NCI-H128 (cell line): ENCODE measurements around the gene OR5K4.

Source experiments
- DNase-seq: peaks from one replicate; lab custom pipeline; 2025; ENCODE audit not compliant: unreplicated experiment; lab: John Stamatoyannopoulos, UW

The OR5K4 gene, protein sequence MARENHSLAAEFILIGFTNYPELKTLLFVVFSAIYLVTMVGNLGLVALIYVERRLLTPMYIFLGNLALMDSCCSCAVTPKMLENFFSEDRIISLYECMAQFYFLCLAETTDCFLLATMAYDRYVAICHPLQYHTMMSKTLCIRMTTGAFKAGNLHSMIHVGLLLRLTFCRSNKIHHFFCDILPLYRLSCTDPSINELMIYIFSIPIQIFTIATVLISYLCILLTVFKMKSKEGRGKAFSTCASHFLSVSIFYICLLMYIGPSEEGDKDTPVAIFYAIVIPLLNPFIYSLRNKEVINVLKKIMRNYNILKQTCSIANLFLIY

GRCh38 chr3:98353554-98353953 lies at the start of gene OR5K4:
TSS of gene OR5K4 (plus strand) at chr3:98353854. CDS start at chr3:98353854, 0 bp downstream.
- no peak for DNase-seq

- no peak for DNase-seq
Measured at GRCh38 chr3:98322101-98322500, 31.6 kb upstream of the OR5K4 start.

- DNase-seq, result no peak
Measured at GRCh38 chr3:98322686-98323085, 31.0 kb upstream of the OR5K4 start.

GRCh38 chr3:98323425-98323824 lies 30.2 kb upstream of the OR5K4 start:
- DNase-seq, result no peak

GRCh38 chr3:98325055-98325454 lies 28.6 kb upstream of the OR5K4 start:
- no peak for DNase-seq

GRCh38 chr3:98326105-98326893 lies 27.4 kb upstream of the OR5K4 start:
- no peak for DNase-seq

DNA sequence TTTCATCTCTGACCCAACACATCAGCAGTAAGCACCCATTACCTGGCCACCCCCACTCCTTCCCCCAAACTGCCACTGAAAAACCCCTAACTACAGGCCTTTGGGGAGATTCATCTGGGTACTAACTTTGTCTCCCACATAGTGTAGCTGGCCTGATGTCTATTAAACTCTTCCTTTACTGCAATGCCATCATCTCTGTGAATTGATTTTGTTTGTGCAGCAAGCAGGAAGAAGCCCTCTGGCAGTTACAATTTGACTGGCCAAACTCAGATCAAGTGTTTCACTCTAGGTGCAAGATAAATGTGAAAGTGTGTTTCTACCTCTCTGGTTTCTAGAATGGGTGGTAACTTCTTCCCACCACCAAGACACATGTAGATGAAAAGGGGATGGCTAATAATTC lies 26.7 kb upstream of the OR5K4 start:
- DNase-seq, result no peak

- DNase-seq, result no peak
Measured at GRCh38 chr3:98328933-98329332, 24.7 kb upstream of the OR5K4 start.

DNA sequence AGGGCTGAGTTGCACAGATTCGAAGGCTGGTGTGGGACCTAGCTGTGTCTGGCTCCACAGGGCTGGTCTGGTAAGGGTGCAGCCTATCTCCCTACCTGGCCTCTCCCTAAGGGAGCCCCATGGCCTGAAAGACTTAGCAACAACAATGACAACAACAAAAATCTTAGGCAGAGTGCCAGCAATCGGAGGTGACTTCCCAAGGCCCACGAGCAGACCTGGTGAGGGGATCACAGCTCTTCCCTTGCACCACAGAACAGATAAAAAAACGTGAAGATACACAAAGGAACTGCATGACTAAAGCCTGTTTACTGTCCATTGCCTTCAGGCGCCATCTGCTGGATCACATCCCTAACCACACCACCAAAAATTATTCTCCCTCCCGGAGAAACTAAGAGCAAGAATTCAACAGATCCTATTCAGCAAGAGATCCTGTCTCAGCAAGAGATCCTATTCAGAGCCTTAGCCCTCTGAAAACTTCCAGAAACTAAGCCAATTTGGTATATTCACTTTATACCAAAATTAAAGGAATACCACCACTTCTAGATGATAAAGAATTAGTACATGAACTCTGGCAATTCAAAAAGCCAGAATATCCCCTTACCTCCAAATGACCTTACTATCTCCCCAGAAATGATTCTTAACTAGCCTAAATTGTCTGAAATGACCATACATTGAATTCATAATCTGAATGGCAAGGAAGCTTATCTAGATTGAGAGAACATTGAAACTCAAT lies 24.1 kb upstream of the OR5K4 start:
- no peak for DNase-seq

GRCh38 chr3:98331329-98331728 lies 22.3 kb upstream of the OR5K4 start:
- DNase-seq, result no peak

GRCh38 chr3:98333989-98334606 lies 19.6 kb upstream of the OR5K4 start:
- no peak for DNase-seq

GRCh38 chr3:98339031-98339430 lies 14.6 kb upstream of the OR5K4 start:
- DNase-seq, result no peak

DNA sequence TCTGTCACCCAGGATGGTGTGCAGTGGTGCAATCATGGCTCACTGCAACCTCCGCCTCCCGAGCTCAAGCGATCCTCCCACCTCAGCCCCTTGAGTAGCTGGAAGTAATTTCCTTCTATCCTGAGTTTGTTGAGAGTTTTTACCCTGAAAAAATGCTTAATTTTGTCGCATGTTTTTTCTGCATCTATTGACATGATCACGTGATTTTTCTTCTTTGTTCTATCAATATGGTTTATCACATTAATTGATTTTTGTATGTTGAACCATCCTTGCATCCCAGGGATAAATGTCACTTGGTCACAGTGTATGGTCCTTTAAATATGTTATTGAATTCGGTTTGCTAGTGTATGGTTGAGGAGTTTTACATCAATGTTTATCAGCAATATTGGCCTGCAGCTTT lies 11.9 kb upstream of the OR5K4 start:
- DNase-seq, result no peak

GRCh38 chr3:98343647-98344507 lies 9.8 kb upstream of the OR5K4 start:
- peak; percentile 10 for DNase-seq

DNA sequence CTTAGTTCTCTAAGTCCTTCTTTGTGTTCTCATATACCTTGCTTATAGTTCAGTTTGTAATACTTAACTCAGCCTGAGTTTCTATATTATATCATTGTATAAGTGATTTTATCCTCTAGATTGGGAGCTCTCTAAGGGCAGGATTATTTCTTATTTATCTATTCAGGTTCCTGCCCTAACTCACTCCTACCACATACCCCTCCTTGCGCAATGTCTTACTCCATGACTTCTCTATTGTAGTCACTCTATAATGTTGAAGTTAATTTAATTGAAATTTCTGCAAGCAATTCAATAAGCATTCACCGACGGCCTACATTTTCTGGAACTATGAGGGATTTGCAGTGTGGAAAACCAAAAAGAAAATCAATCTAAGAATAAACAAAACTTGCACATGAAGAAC lies 3.6 kb upstream of the OR5K4 start:
- no peak for DNase-seq

- no peak for DNase-seq
Measured at GRCh38 chr3:98359250-98359649, 5.6 kb downstream of the OR5K4 start.

- no peak for DNase-seq
Measured at GRCh38 chr3:98359993-98360675, 6.5 kb downstream of the OR5K4 start.

DNA sequence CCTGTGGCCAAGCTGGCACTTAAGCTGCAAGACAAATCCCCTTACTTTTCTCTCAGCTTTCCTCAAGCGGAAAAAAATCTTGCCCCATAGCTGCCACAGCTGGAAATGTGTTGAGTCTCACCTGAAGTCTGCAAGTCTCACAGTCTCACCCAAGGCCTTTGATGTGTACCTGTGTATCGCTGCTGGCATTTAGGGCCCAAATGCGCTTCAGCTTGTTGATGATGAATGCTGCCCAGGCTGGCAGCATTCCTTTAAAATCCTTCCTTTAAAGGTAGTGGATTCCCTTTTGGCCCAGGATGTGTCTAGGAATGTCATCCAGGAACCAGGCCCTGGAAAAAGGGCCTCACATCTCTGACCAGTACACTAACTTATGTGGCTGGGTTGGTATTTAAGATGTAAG lies 7.0 kb downstream of the OR5K4 start:
- no peak for DNase-seq

- DNase-seq, result no peak
Measured at GRCh38 chr3:98361289-98361688, 7.6 kb downstream of the OR5K4 start.
